Sigmoid colon (tissue), 4 donors: Measurements from ENCODE around the gene AMOTL2.

ENCODE experiments used
- EP300 ChIP-seq, 4 donors: sonication (generic); formaldehyde crosslinking; IDR thresholded peaks; one replicate each; pipeline ENCODE4 v1.6.1; 2017; ENCODE audit warnings: antibody characterized with exemption in 4 of 4
- POLR2AphosphoS5 ChIP-seq, 4 donors: sonication (generic); formaldehyde crosslinking; IDR thresholded peaks; one replicate each; pipeline ENCODE4 v1.6.1; 2017; ENCODE audit warnings: antibody characterized with exemption in 4 of 4

GRCh38 chr3:134357261-134357913 lies 16.9 kb downstream of the AMOTL2 start:
- TF ChIP-seq POLR2AphosphoS5 (IDR thresholded peaks at IDR 0.05) = no peak
- TF ChIP-seq EP300 (IDR thresholded peaks at IDR 0.05) = no peak
